Spleen (tissue), 7 donors: ENCODE results near the gene RIPOR3.

Source experiments
- POLR2A ChIP-seq, 3 donors: fragments of 450-650 bp; IDR thresholded peaks; one replicate each; pipeline ENCODE4 v1.5.1; 2017; ENCODE audit warnings: antibody characterized with exemption in 3 of 3, mild to moderate bottlenecking in 1 of 3
- POLR2AphosphoS5 ChIP-seq, 3 donors: sonication (generic); formaldehyde crosslinking; IDR thresholded peaks; one replicate each; pipeline ENCODE4 v1.5.1; 2017; ENCODE audit warnings: antibody characterized with exemption in 3 of 3
- TF ChIP-seq, protein P1 (sequence below), 11 experiments: fragments of 200-600 bp in 7 of 11; fragments of 450-650 bp in 4 of 11; sonication (generic) in 4 of 11; IDR thresholded peaks in 8 of 11; conservative IDR thresholded peaks in 3 of 11; 1 replicate in 7 of 11; 2 replicates in 4 of 11; pipeline versions ENCODE4 v1.4.0 to v1.8.0; 2016 to 2021; ENCODE audit warnings: antibody characterized with exemption in 11 of 11, inconsistent platforms in 4 of 11, mild to moderate bottlenecking in 1 of 11
- donor health status: DM: no; HTN: no; CAD: no; lungs with moderate emphysema.
- donor health status: DM: no; HTN: no; CAD: no.
- donor health status: DM: no; HTN: no; CAD: no.

DNA sequence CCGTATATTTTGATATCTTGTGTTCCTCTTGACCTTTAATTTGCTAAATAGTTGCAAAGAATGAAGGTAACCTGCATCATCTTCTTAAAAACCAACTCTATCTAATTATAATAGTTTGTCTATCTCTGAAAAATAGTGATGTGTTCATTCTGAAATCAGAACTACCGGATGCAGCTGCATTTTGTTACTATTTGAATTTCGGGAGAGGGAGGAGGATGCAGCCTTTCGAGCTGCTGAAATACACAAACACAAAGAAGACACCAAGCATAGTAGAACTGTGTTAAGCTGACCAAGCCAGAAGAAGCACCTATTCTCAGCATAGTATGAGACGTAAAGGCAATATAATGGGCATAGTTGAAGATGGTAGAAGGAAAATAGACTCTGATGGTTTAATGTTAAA lies 148.0 kb downstream of the RIPOR3 start:
- TF ChIP-seq, protein P1, sequence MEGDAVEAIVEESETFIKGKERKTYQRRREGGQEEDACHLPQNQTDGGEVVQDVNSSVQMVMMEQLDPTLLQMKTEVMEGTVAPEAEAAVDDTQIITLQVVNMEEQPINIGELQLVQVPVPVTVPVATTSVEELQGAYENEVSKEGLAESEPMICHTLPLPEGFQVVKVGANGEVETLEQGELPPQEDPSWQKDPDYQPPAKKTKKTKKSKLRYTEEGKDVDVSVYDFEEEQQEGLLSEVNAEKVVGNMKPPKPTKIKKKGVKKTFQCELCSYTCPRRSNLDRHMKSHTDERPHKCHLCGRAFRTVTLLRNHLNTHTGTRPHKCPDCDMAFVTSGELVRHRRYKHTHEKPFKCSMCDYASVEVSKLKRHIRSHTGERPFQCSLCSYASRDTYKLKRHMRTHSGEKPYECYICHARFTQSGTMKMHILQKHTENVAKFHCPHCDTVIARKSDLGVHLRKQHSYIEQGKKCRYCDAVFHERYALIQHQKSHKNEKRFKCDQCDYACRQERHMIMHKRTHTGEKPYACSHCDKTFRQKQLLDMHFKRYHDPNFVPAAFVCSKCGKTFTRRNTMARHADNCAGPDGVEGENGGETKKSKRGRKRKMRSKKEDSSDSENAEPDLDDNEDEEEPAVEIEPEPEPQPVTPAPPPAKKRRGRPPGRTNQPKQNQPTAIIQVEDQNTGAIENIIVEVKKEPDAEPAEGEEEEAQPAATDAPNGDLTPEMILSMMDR (IDR thresholded peaks at IDR 0.05 in 8 of 11, conservative IDR thresholded peaks at IDR 0.05 in 3 of 11): no peak
- TF ChIP-seq POLR2A (IDR thresholded peaks at IDR 0.05) (no peak), POLR2AphosphoS5 (IDR thresholded peaks at IDR 0.05) (no peak)
